ENCODE results near the gene PRRT3. TPM values are rescaled to one million over a fixed set of nuclear protein-coding genes. Genes with fewer than 3 reads are reported as not detected.

Gene PRRT3
- total and polyA plus RNA-seq, 2 of the 13 experiments (the other 11 are each of a cell fraction or from before 2014, with no cell fraction given) = 0.22 to 0.44 TPM

DNA sequence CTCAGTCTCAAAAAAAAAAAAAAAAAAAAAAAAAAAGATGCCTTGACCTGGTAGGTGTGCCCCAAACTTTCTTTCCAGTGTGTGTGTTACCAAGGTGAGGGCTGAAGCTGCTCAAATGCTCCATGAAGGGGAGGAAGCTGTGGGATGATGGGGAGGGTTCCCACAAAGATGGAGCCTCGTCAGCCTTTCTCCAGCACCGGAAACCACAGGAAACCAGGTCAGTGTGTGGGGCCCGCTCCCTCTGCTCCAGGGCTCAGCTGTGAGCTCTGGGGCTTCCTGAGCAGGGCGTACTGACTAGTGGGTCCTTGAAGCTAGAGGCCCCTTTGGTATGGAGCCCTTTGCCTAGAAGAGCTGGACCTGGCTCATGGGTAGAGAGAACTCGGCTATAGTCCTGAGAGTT lies 50.2 kb downstream of the PRRT3 start (continued):
- TF ChIP-seq, protein P1, sequence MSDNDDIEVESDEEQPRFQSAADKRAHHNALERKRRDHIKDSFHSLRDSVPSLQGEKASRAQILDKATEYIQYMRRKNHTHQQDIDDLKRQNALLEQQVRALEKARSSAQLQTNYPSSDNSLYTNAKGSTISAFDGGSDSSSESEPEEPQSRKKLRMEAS (IDR thresholded peaks at IDR 0.05) = peak; percentile 50; the same call in 1 of the 2 replicates
- TF ChIP-seq, protein P2, sequence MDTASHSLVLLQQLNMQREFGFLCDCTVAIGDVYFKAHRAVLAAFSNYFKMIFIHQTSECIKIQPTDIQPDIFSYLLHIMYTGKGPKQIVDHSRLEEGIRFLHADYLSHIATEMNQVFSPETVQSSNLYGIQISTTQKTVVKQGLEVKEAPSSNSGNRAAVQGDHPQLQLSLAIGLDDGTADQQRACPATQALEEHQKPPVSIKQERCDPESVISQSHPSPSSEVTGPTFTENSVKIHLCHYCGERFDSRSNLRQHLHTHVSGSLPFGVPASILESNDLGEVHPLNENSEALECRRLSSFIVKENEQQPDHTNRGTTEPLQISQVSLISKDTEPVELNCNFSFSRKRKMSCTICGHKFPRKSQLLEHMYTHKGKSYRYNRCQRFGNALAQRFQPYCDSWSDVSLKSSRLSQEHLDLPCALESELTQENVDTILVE (CRISPR knock-in tag; IDR thresholded peaks at IDR 0.05) = peak; percentile 22; the same call in 1 of the 2 replicates
- TF ChIP-seq ZNF883 (CRISPR knock-in tag; IDR thresholded peaks at IDR 0.05; ENCODE audit: not compliant biosample characterization) (no peak), TEAD2 (CRISPR knock-in tag; IDR thresholded peaks at IDR 0.05) (no peak), ZIK1 (CRISPR knock-in tag; IDR thresholded peaks at IDR 0.05; ENCODE audit: borderline replicate concordance, low read depth) (peak; percentile 20; the same call in 1 of the 2 replicates), ZNF441 (CRISPR knock-in tag; IDR thresholded peaks at IDR 0.05; ENCODE audit: borderline replicate concordance) (0 out of 2 replicates have a peak, but pooled peaks have one; percentile 26), ZNF430 (CRISPR knock-in tag; IDR thresholded peaks at IDR 0.05) (no peak), KDM2A (CRISPR knock-in tag; IDR thresholded peaks at IDR 0.05; ENCODE audit: borderline replicate concordance, low read depth) (0 out of 2 replicates have a peak, but pooled peaks have one; percentile 16), ZNF616 (CRISPR knock-in tag; IDR thresholded peaks at IDR 0.05; ENCODE audit: low read depth) (0 out of 2 replicates have a peak, but pooled peaks have one; percentile 21), KMT2B (CRISPR knock-in tag; IDR thresholded peaks at IDR 0.05) (no peak), BCL6 (CRISPR knock-in tag; IDR thresholded peaks at IDR 0.05) (no peak), ZNF251 (CRISPR knock-in tag; IDR thresholded peaks at IDR 0.05) (no peak), YY1 (IDR thresholded peaks at IDR 0.05; ENCODE audit: insufficient read depth, insufficient replicate concordance, low read depth, low read length) (peak; percentile 73), MXD4 (CRISPR knock-in tag; IDR thresholded peaks at IDR 0.05) (no peak), ZC3H4 (CRISPR knock-in tag; IDR thresholded peaks at IDR 0.05; ENCODE audit: borderline replicate concordance) (peak; percentile 47; the same call in 1 of the 2 replicates), ZNF644 (CRISPR knock-in tag; IDR thresholded peaks at IDR 0.05; ENCODE audit: low read depth) (peak; percentile 41; the same call in 1 of the 2 replicates), ZNF264 (CRISPR knock-in tag; IDR thresholded peaks at IDR 0.05) (0 out of 2 replicates have a peak, but pooled peaks have one; percentile 25), ZNF550 (CRISPR knock-in tag; IDR thresholded peaks at IDR 0.05; ENCODE audit: borderline replicate concordance) (no peak)
- TF ChIP-seq, protein P3, sequence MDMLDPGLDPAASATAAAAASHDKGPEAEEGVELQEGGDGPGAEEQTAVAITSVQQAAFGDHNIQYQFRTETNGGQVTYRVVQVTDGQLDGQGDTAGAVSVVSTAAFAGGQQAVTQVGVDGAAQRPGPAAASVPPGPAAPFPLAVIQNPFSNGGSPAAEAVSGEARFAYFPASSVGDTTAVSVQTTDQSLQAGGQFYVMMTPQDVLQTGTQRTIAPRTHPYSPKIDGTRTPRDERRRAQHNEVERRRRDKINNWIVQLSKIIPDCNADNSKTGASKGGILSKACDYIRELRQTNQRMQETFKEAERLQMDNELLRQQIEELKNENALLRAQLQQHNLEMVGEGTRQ (IDR thresholded peaks at IDR 0.05; ENCODE audit: low read depth, low read length) = no peak
- TF ChIP-seq, protein P3 (CRISPR knock-in tag; IDR thresholded peaks at IDR 0.05; ENCODE audit: borderline replicate concordance) = no peak
- TF ChIP-seq, protein P4, sequence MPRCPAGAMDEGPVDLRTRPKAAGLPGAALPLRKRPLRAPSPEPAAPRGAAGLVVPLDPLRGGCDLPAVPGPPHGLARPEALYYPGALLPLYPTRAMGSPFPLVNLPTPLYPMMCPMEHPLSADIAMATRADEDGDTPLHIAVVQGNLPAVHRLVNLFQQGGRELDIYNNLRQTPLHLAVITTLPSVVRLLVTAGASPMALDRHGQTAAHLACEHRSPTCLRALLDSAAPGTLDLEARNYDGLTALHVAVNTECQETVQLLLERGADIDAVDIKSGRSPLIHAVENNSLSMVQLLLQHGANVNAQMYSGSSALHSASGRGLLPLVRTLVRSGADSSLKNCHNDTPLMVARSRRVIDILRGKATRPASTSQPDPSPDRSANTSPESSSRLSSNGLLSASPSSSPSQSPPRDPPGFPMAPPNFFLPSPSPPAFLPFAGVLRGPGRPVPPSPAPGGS (CRISPR knock-in tag; IDR thresholded peaks at IDR 0.05) = no peak
- TF ChIP-seq, protein P5, sequence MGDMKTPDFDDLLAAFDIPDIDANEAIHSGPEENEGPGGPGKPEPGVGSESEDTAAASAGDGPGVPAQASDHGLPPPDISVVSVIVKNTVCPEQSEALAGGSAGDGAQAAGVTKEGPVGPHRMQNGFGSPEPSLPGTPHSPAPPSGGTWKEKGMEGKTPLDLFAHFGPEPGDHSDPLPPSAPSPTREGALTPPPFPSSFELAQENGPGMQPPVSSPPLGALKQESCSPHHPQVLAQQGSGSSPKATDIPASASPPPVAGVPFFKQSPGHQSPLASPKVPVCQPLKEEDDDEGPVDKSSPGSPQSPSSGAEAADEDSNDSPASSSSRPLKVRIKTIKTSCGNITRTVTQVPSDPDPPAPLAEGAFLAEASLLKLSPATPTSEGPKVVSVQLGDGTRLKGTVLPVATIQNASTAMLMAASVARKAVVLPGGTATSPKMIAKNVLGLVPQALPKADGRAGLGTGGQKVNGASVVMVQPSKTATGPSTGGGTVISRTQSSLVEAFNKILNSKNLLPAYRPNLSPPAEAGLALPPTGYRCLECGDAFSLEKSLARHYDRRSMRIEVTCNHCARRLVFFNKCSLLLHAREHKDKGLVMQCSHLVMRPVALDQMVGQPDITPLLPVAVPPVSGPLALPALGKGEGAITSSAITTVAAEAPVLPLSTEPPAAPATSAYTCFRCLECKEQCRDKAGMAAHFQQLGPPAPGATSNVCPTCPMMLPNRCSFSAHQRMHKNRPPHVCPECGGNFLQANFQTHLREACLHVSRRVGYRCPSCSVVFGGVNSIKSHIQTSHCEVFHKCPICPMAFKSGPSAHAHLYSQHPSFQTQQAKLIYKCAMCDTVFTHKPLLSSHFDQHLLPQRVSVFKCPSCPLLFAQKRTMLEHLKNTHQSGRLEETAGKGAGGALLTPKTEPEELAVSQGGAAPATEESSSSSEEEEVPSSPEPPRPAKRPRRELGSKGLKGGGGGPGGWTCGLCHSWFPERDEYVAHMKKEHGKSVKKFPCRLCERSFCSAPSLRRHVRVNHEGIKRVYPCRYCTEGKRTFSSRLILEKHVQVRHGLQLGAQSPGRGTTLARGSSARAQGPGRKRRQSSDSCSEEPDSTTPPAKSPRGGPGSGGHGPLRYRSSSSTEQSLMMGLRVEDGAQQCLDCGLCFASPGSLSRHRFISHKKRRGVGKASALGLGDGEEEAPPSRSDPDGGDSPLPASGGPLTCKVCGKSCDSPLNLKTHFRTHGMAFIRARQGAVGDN (CRISPR knock-in tag; IDR thresholded peaks at IDR 0.05) = 0 out of 2 replicates have a peak, but pooled peaks have one; percentile 24

Measured in HepG2 (cell line).